RWPE1 (cell line): ENCODE data around the gene SLC2A10.

Experiments
- CTCF ChIA-PET: fragments of 350-600 bp; sonication (Branson Sonifier 250); formaldehyde crosslinking; extraction: SDS; loops from one replicate; lab custom pipeline; 2021; lab: Yijun Ruan, JAX
- POLR2A ChIA-PET: fragments of 400-600 bp; formaldehyde crosslinking; extraction: SDS; loops from one replicate; lab custom pipeline; 2020; ENCODE audit warnings: antibody characterized with exemption; ENCODE audit not compliant: low non-redundant PET; lab: Yijun Ruan, JAX
- DNase-seq: peaks from one replicate; pipeline ENCODE4 v3.0.0; 2012; ENCODE audit warnings: low spot score
- H3K27ac ChIP-seq: fragments of 450-650 bp; 2 replicates; pipeline ENCODE4 v1.5.1; 2017
- CTCF ChIP-seq: fragments of 450-650 bp; conservative IDR thresholded peaks from 2 replicates; pipeline ENCODE4 v1.5.1; 2017; ENCODE audit warnings: low read depth, mild to moderate bottlenecking

The SLC2A10 gene

DNA sequence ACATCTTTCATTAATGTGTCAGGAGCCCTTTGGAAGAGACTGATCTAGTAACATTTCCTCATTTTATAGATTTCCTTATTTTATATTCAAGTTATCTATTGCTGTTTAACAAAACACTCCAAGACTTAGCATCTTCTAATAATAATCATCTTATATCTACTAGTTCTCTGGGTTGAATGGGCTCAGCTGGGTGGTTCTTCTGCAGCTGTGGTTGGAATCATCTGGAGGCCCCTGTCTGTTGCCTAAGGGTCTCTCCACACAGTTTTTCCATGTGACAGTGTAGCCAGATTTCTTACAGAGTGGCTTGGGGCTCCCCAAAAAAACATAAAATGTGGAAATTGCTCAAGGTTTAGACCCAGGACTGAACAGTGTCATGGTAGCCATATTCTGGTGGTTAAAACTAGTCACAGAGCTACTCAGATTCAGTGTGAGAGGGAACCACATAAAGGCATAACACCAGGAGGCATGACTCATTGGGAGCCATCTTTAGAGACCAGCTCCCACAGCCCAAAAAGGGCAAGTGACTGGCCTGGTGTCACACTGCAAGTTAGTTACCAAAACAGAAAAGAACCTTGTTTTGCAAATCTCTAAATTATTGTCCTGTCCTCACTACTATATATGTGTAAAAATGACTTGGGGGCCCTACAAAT, 11.5 kb downstream of the SLC2A10 start:
- H3K27ac ChIP-seq: no peak overlapping the region
- DNase-seq: no peak
- no peak for TF ChIP-seq CTCF
- ChIA-PET POLR2A (no interaction called here), CTCF (interaction anchor here (0.6 to 1.1 kb wide), 2 partner anchors 32 to 268 kb away, joined by 4 to 12 read pairs; no protein-coding TSS in a partner anchor)

DNA sequence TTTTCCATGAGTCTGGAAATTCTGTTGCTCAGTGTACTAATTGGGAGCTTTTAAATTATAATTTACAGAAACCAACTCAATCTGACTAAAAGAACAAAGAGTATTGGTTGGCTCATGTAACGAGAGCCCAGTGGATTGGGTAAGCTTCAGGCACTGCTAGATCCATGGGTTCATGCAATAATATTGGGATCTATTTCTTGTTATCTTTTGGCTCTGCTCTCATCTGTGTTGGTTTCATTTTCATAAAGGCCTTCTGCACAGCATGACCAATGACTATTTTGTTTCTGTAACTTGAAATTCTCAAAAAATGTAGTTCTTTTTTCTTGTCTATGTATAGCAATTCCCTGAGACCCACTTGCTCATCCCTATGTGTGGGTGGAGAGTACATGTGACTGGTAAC, 12.0 kb downstream of the SLC2A10 start:
- ChIA-PET POLR2A (no interaction called here), CTCF (interaction anchor here (0.6 to 1.1 kb wide), 2 partner anchors 31 to 267 kb away, joined by 4 to 12 read pairs; no protein-coding TSS in a partner anchor)
- H3K27ac ChIP-seq: no peak overlapping the region
- TF ChIP-seq CTCF: no peak
- no peak for DNase-seq

DNA sequence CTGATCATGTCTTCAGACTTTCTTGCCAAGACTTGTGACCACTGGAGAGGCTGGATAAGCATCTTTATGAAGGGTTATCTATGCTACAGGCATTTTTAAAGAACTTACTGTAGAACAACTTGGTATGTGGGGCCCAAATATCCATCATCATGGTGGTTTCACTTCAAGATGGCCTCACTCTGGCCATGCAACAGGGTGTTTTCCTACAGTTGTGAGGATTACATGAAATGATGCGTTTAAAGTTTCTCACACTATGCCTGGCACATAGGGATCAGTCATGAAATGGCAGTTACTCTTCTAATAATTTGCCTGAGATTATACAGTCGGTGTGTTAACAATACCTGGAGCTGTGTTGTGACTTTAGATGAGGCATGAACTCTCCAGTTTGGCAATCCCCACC, 13.0 kb downstream of the SLC2A10 start:
- no peak overlapping the region for H3K27ac ChIP-seq
- no peak for DNase-seq
- TF ChIP-seq CTCF: no peak
- ChIA-PET CTCF (interaction anchor here (0.5 to 0.7 kb wide), 4 partner anchors 30 to 590 kb away, joined by 3 to 4 read pairs (median 4); no protein-coding TSS in a partner anchor), POLR2A (no interaction called here)

- no peak overlapping the region for H3K27ac ChIP-seq
- ChIA-PET POLR2A (no interaction called here), CTCF (interaction anchor here (0.5 to 0.7 kb wide), 4 partner anchors 15 to 591 kb away, joined by 3 to 4 read pairs (median 4); no protein-coding TSS in a partner anchor)
- DNase-seq: no peak
- no peak for TF ChIP-seq CTCF
These were observed 13.6 kb downstream of the SLC2A10 start for GRCh38 chr20:46723039-46723438.

DNA sequence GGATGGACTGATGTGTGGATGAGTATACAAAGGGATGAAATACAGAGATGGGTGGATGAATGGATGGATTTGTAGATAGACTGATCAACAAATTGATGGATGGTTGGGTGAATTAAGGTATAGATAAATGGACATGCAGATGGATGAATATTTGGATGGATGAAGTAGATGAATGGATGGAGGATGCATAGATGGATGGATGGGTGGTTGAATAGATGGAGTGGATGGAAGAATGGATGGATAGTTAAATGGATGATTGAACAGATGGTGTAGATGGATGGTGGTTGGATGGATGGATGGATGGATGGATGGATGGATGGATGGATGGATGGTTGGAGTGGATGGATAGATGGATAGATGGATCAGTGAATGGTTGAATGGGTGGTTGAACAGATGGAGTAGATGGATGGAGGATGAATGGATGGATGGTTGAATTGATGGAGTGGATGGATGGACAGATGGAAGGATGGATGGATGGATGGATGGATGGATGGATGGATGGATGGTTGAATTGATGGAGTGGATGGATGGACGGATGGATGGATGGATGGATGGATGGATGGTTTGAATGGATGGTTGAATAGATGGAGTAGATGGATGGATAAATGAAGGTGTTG, 15.0 kb downstream of the SLC2A10 start:
- ChIA-PET POLR2A (no interaction called here), CTCF (no interaction called here)
- no peak for DNase-seq
- H3K27ac ChIP-seq: no peak overlapping the region
- TF ChIP-seq CTCF: no peak

- ChIA-PET CTCF (interaction anchor here (0.6 to 1.1 kb wide), 3 partner anchors 18 to 782 kb away, joined by 3 read pairs; no protein-coding TSS in a partner anchor), POLR2A (no interaction called here)
- TF ChIP-seq CTCF: no peak
- no peak for DNase-seq
- no peak overlapping the region for H3K27ac ChIP-seq
These were observed 16.0 kb downstream of the SLC2A10 start for GRCh38 chr20:46725186-46726165.
